ENCODE data around the gene CNKSR2. TPM values are rescaled to one million over a fixed set of nuclear protein-coding genes. Genes with fewer than 3 reads are reported as not detected.

CNKSR2 gene
- total and polyA plus RNA-seq, 2 of the 13 experiments (the other 11 are each of a cell fraction or from before 2014, with no cell fraction given): not detected

GRCh38 chrX:21354725-21355124, 19.5 kb upstream of the CNKSR2 start:
- DNase-seq (ENCODE audit: low spot score) (peak; percentile 1), FAIRE-seq (peak; percentile 70), ATAC-seq (peak; percentile 68)
- Histone ChIP-seq H3K36me3 (replicated peaks in 1 of 2; ENCODE audit: control insufficient read depth in 1 of 2, insufficient read depth in 2 of 2, low read length in 2 of 2) (no peaks in the 10 kb centered on the region), H3K79me2 (ENCODE audit: insufficient read depth, low read length) (no peaks in the 10 kb centered on the region), H3K4me1 (ENCODE audit: insufficient read depth, low read length) (no peaks in the 10 kb centered on the region), H2AFZ (ENCODE audit: low read length) (no peak overlapping the region), H3K4me2 (ENCODE audit: low read depth, low read length) (no peak overlapping the region), H4K20me1 (ENCODE audit: insufficient read depth, low read length) (no peaks in the 10 kb centered on the region), H3K9ac (ENCODE audit: insufficient read depth, low read depth, low read length) (no peak overlapping the region), H3K27me3 (ENCODE audit: control insufficient read depth in 1 of 2, insufficient read depth in 2 of 2, low read length in 2 of 2) (no peaks in the 10 kb centered on the region), H3K9me3 (ENCODE audit: low read length) (no peaks in the 10 kb centered on the region), H3K4me3 (replicated peaks in 1 of 3; ENCODE audit: insufficient read depth in 1 of 3, low read depth in 2 of 3, low read length in 3 of 3) (no peak overlapping the region), H3K27ac (ENCODE audit: extremely low read length, insufficient read depth, low read length) (no peak overlapping the region)
- ChIA-PET POLR2A (no interaction called here), CTCF (ENCODE audit: low intra/inter-chr PET ratio, low total read pairs) (interaction anchor here (0.8 kb wide), 1 partner anchor 828 kb away, joined by 4 read pairs; no protein-coding TSS in a partner anchor)
- WGBS (ENCODE audit: low lambda C conversion rate): 2% methylated on average over 4 of the region's 4 CpGs
- intact Hi-C loops (cut with micrococcal nuclease; ENCODE audit: unreplicated experiment): loop anchor here (10.0 kb wide), 1 partner anchor 1100 kb away; no protein-coding TSS in a partner anchor
- peak; percentile 12; the same call in 1 of the 2 replicates for TF ChIP-seq SMC3 (IDR thresholded peaks at IDR 0.05; ENCODE audit: low read length)
- TF ChIP-seq POLR2G (IDR thresholded peaks at IDR 0.05; ENCODE audit: low read depth, low read length): no peak
- TF ChIP-seq, protein P1, sequence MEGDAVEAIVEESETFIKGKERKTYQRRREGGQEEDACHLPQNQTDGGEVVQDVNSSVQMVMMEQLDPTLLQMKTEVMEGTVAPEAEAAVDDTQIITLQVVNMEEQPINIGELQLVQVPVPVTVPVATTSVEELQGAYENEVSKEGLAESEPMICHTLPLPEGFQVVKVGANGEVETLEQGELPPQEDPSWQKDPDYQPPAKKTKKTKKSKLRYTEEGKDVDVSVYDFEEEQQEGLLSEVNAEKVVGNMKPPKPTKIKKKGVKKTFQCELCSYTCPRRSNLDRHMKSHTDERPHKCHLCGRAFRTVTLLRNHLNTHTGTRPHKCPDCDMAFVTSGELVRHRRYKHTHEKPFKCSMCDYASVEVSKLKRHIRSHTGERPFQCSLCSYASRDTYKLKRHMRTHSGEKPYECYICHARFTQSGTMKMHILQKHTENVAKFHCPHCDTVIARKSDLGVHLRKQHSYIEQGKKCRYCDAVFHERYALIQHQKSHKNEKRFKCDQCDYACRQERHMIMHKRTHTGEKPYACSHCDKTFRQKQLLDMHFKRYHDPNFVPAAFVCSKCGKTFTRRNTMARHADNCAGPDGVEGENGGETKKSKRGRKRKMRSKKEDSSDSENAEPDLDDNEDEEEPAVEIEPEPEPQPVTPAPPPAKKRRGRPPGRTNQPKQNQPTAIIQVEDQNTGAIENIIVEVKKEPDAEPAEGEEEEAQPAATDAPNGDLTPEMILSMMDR (CRISPR knock-in tag; IDR thresholded peaks at IDR 0.05): peak; percentile 45
- TF ChIP-seq NCOR1 (IDR thresholded peaks at IDR 0.05; ENCODE audit: borderline replicate concordance, low read length): no peak
- TF ChIP-seq, protein P2, sequence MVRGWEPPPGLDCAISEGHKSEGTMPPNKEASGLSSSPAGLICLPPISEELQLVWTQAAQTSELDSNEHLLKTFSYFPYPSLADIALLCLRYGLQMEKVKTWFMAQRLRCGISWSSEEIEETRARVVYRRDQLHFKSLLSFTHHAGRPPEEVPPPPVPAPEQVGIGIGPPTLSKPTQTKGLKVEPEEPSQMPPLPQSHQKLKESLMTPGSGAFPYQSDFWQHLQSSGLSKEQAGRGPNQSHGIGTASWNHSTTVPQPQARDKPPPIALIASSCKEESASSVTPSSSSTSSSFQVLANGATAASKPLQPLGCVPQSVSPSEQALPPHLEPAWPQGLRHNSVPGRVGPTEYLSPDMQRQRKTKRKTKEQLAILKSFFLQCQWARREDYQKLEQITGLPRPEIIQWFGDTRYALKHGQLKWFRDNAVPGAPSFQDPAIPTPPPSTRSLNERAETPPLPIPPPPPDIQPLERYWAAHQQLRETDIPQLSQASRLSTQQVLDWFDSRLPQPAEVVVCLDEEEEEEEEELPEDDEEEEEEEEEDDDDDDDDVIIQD (CRISPR knock-in tag; IDR thresholded peaks at IDR 0.05; ENCODE audit: low read depth): no peak
- TF ChIP-seq STAG1 (CRISPR knock-in tag; IDR thresholded peaks at IDR 0.05): peak; percentile 47
- in situ Hi-C loops (cut with HindIII; ENCODE audit: extremely low pct_ligation_motif_present, low pct_unique_long_range_greater_than_20kb): loop anchor here (25.0 kb wide), 1 partner anchor 817 kb away; no protein-coding TSS in a partner anchor
- BruUV-seq (replicated peaks): no TSS peak

All from HepG2 (cell line).